GM10248 (cell line): Measurements from ENCODE around the gene AQP12B.

ENCODE experiments used
- CTCF ChIA-PET: fragments of 300-600 bp; sonication (Branson Sonifier 250); formaldehyde crosslinking; extraction: SDS; loops from one replicate; lab custom pipeline; 2021; ENCODE audit warnings: antibody characterized with exemption; lab: Yijun Ruan, JAX
- POLR2A ChIA-PET: fragments of 350-650 bp; sonication (Branson Sonifier 250); formaldehyde crosslinking; extraction: SDS; loops from one replicate; lab custom pipeline; 2020; ENCODE audit warnings: antibody characterized with exemption; lab: Yijun Ruan, JAX
- DNase-seq: peaks from one replicate; pipeline ENCODE4 v3.0.0; 2012; ENCODE audit errors: extremely low spot score
- CTCF ChIP-seq: IDR thresholded peaks from 2 replicates; pipeline ENCODE4 v1.5.1; 2012; ENCODE audit warnings: mild to moderate bottlenecking, low read depth; ENCODE audit errors: extremely low read depth, missing control alignments, control extremely low read depth

The AQP12B gene

GRCh38 chr2:240727439-240727838, 44.8 kb upstream of the AQP12B start:
- TF ChIP-seq CTCF = no peak
- CTCF ChIA-PET = no interaction called here
- no peak for DNase-seq
- POLR2A ChIA-PET = no interaction called here

GRCh38 chr2:240726876-240727275, 44.2 kb upstream of the AQP12B start:
- POLR2A ChIA-PET = no interaction called here
- DNase-seq = no peak
- CTCF ChIA-PET = no interaction called here
- no peak for TF ChIP-seq CTCF

DNA sequence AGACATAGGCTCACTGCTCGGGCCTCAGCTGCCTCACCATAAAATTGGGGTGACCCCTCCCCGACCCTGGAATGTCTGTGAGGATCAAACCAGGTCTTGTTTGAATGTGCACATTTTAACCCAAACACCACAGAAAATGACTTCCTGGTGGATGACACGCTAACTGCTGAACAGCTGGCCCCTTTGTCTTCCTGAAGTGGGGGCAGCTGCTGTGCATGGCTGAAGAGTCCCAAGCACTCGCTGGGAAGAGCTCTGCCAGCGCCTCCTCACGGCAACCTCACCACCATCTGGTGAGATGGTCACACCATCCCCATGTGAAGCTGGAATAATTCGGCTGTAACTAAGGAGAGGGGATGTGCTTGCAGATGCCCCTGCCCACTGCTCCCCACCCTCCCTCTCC, 43.0 kb upstream of the AQP12B start:
- no peak for TF ChIP-seq CTCF
- DNase-seq = no peak
- ChIA-PET CTCF (no interaction called here), POLR2A (no interaction called here)

GRCh38 chr2:240725266-240725665, 42.6 kb upstream of the AQP12B start:
- no peak for TF ChIP-seq CTCF
- ChIA-PET CTCF (no interaction called here), POLR2A (no interaction called here)
- no peak for DNase-seq

DNA sequence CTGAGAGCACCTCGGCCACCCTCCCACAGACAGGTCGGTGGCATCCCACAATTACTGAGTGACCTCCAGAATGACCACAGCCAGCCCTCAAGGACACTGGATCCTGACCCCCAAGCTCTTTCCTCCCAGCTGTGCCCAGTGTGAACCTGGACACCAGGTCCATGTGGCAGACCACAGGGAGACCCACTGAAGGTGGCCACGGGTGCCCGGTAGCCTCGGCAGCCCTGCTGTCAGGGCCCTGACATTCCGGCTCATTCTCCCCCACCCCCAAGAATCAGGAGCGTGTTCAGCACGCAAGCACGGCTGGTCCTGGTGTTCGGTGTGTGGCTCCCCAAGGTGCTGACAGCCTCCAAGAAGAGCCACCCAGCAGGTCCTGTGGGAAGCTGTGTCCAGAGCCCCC, 41.7 kb upstream of the AQP12B start:
- ChIA-PET CTCF (interaction anchor here (0.7 to 1.3 kb wide), 2 partner anchors 20 to 210 kb away, joined by 3 read pairs; no protein-coding TSS in a partner anchor), POLR2A (no interaction called here)
- TF ChIP-seq CTCF = no peak
- no peak for DNase-seq

GRCh38 chr2:240723851-240724250, 41.2 kb upstream of the AQP12B start:
- CTCF ChIA-PET = interaction anchor here (0.7 to 1.3 kb wide), 2 partner anchors 19 to 210 kb away, joined by 3 read pairs; no protein-coding TSS in a partner anchor
- no peak for TF ChIP-seq CTCF
- POLR2A ChIA-PET = no interaction called here
- DNase-seq = no peak
